ENCODE data around the gene CABLES1. TPM values are rescaled to one million over a fixed set of nuclear protein-coding genes. Genes with fewer than 3 reads are reported as not detected.

Gene CABLES1
- total and polyA plus RNA-seq, 2 experiments from 2014 or later, result 3.8 to 4.1 TPM

DNA sequence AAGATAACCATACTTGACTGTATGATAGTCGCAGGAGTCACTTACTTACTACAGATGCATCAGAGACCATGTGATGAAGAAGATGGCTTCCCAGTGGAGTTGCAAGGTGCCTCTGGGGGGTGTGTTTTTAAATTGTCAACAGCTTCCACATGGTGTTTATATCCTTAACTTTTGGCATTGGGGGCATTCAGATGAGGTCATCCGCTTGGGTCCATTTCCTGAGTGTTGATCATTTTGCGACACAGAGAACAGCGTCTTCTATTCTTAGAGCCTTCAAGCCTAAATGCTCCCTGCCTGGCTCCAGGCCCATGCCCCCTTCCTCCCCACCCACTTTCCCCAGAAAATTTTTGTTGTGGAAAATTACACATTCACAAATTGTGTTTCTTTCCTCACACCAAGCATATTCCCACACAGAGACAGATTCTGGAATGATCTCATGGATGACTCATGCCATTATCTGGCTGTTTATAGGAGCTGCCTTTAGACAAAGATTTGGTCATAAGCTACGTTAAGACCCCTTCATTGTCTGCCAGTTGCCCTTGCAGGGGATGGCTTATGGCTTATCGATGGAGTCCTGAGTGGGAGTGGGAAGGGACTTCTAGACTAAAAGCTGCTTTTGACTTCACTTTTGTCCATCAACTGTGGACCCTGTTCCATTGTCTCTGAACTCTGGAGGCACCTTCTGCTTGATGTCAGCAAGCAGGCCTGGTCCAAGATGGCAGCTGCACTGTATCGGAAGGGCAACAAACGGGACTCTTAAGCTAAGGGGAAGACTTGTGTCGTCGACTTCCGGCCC is 91.8 kb downstream of the CABLES1 start:
- no peak for TF ChIP-seq CTCF (IDR thresholded peaks at IDR 0.05; ENCODE audit: low read depth, low read length)
- Histone ChIP-seq H3K36me3 (no peaks in the 10 kb centered on the region), H3K27me3 (no peaks in the 10 kb centered on the region), H3K4me3 (no peak overlapping the region), H3K4me1 (ENCODE audit: low read depth) (no peaks in the 10 kb centered on the region), H3K27ac (no peak overlapping the region), H3K9me3 (ENCODE audit: low read depth) (no peaks in the 10 kb centered on the region)
- peak in 1 of 2 donors; percentile 92 for DNase-seq (ENCODE audit: low read depth in 1 of 2, low spot score in 1 of 2)

GRCh38 chr18:23227726-23228070 is 92.4 kb downstream of the CABLES1 start:
- Histone ChIP-seq H3K4me3 (no peak overlapping the region), H3K4me1 (ENCODE audit: low read depth) (no peaks in the 10 kb centered on the region), H3K9me3 (ENCODE audit: low read depth) (no peaks in the 10 kb centered on the region), H3K27ac (no peak overlapping the region), H3K27me3 (no peaks in the 10 kb centered on the region), H3K36me3 (no peaks in the 10 kb centered on the region)
- TF ChIP-seq CTCF (IDR thresholded peaks at IDR 0.05; ENCODE audit: low read depth, low read length), result no peak
- no peak for DNase-seq (ENCODE audit: low read depth in 1 of 2, low spot score in 1 of 2)

GRCh38 chr18:23228102-23229061 is 93.1 kb downstream of the CABLES1 start:
- no peak for DNase-seq (ENCODE audit: low read depth in 1 of 2, low spot score in 1 of 2)
- Histone ChIP-seq H3K27me3 (no peaks in the 10 kb centered on the region), H3K4me3 (no peak overlapping the region), H3K9me3 (ENCODE audit: low read depth) (no peaks in the 10 kb centered on the region), H3K36me3 (no peaks in the 10 kb centered on the region), H3K27ac (no peak overlapping the region), H3K4me1 (ENCODE audit: low read depth) (no peaks in the 10 kb centered on the region)
- no peak for TF ChIP-seq CTCF (IDR thresholded peaks at IDR 0.05; ENCODE audit: low read depth, low read length)

DNA sequence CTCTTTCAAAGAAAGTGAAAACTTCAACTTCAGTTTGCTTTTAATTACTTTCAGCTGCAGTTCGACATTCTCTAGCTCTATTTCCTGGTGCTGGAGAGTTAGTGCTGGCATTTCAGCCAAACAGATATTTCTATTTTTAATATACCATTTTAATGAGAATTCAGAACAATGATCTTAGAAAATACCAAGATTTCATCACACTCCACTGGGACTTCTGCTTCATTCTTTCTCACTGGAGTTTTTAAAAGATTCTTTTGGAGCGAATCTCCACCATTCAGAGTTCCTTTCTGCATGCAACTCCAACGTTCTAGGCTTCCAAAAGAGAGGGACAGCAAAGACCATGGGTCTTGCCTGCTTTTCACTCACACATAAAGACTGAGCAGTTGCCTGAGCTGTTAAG is 94.2 kb downstream of the CABLES1 start:
- H3K27ac ChIP-seq, result no peak overlapping the region
- H3K4me1 ChIP-seq (ENCODE audit: low read depth), result no peaks in the 10 kb centered on the region

DNA sequence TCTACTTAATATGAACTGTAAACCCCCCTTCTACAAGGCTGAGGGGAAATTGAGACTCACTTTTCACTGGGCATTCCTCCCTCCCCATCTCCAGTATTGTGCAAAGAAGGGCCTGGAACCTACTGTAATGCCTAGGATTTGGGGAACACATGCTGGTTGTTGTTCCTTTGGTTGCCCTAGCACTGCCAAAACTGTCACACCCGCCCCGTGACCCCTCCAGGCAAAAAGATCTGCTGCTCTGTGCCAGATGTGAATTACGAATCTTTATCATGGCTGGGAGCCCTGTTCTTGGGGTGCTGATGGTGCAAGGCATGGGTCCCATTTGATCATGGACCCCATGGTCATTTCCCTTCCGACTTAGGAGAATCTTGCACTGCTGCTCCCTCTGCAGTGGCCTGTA is 95.4 kb downstream of the CABLES1 start:
- no peak for DNase-seq (ENCODE audit: low read depth in 1 of 2, low spot score in 1 of 2)
- no peaks in the 10 kb centered on the region for H3K4me1 ChIP-seq (ENCODE audit: low read depth)
- no peak overlapping the region for H3K27ac ChIP-seq
- no peaks in the 10 kb centered on the region for H3K36me3 ChIP-seq
- no peaks in the 10 kb centered on the region for H3K27me3 ChIP-seq
- no peak overlapping the region for H3K4me3 ChIP-seq
- TF ChIP-seq CTCF (IDR thresholded peaks at IDR 0.05; ENCODE audit: low read depth, low read length), result no peak
- H3K9me3 ChIP-seq (ENCODE audit: low read depth), result no peaks in the 10 kb centered on the region

More for the DNA sequence above, 94.2 kb downstream of the CABLES1 start:
- Histone ChIP-seq H3K4me3 (no peak overlapping the region), H3K36me3 (no peaks in the 10 kb centered on the region), H3K27me3 (no peaks in the 10 kb centered on the region), H3K9me3 (ENCODE audit: low read depth) (no peaks in the 10 kb centered on the region)
- no peak for TF ChIP-seq CTCF (IDR thresholded peaks at IDR 0.05; ENCODE audit: low read depth, low read length)
- peak in 1 of 2 donors; percentile 45 for DNase-seq (ENCODE audit: low read depth in 1 of 2, low spot score in 1 of 2)
